Activated naive CD4-positive, alpha-beta T cell treated with Interleukin-2 at 50 U/mL for 16 hours (primary cell): Measurements from ENCODE around the gene DPH7.
"Not testable (repeated sequence)": the region's sequence is repeated elsewhere in the genome, so short reads cannot be mapped to it uniquely, and the experiment has no call there.

Source experiments
- DNase-seq: peaks from one replicate; pipeline ENCODE4 v3.0.0-alpha.2; 2020

DPH7 gene

DNA sequence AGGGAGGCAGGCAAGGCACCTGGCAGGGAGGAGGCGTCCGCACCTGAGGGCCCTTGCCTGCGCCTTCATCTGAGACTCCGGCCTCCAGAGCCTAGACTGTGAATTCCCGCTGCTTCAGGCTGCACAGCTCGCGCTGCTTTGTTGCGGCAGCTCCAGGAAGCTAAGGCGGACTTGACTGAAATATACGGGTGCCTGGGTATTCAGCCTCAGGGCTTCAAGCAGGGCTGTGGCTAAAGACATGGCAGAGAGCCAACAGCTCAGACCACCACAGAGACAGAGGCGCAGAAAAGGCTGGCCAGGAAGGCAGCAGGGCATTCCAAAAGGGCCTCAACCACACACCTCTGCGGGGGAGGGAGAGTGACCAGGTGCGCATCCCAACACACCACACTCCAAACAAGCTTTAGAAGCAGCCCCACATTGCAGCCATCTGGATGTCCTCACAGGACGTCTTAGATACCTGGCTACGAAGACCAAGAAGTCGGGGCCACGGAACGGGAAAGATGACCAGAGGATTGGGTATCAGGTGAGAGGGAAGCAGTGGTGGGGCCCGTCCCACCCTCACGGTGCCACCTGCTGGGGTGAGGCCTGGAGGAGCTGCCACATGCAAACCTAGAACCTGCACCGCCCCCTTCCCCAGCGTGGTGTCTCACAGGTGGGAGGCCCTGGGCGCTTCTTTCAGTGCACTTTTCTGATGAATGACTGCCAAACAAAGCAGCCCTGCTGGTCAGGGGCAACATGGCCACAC is 1.7 kb upstream of the DPH7 start:
- no peak for DNase-seq

GRCh38 chr9:137579259-137579604 is 507 bp upstream of the DPH7 start:
- DNase-seq = no peak

DNA sequence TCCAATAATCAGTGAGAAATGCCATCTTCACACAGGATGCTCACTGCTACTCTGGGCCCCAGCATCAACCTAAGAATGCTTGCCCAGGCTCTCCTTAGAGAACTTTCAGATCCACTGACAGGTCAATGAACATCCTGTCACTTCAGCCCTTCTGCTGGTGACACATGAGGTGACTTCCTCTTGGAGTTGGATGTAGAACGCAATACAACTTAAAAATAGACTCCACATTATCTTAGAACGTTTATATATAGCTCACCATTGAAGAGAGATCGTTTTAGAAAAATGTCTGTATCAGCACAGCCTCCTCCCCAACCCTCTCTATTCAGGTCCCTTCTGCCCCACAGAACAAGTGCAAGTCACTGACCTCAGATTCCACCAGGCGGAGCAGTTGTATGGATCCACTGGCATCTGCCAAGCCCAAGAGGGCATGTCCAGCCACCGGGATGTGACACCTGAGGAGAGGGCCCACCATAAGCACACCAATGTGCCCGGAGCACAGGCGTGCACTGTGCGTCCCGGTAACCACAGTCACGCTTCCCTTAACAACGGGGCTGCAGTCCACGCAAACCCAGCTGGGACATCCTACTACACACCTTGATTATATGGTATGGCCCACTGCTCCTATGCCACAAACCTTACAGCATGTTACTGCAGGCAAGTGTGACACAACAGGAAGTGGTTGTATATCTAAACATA is 2.9 kb downstream of the DPH7 start:
- no peak for DNase-seq

- peak; percentile 27 for DNase-seq
Observed at GRCh38 chr9:137575364-137575715, 3.4 kb downstream of the DPH7 start.

DNA sequence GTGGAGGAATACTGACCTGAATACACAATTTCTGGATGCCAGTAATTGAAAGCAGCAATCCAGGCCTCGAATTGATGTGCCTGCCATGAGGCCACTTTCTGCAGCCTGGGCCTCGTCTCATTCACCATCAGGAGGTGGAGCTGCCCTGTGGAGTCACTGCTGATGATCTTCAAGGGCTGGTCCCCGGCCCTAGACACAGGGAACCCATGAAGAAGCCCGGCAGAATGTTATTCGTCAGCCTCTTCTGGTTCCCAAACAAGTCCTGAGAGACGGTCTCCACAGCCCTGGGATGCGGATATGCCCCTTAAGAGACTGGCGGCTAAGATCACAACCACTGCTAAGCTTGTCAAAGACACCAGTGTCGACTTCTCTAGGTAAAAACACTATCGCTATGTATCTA is 4.5 kb downstream of the DPH7 start:
- DNase-seq = no peak

DNA sequence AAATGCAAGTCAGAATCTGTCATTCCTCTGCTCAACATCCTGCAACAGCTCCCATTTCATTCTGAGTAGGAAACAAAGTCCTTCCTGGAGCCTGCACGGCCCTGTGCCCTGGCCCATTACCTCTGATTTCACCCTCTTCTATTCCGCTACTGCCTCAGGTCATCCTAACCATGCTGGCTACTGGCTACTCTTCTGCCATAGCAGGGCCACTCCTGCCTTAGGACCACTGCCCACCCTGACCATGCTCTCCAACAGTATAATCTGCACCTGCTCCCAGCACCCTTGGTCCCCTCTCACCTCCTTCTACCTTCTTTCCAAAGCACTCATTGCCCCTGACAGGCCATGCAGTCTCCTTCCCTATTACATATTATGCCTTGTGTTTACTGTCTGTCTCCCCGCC is 8.2 kb downstream of the DPH7 start:
- DNase-seq = no peak

GRCh38 chr9:137569609-137570203 is 9.0 kb downstream of the DPH7 start:
- no peak for DNase-seq

DNA sequence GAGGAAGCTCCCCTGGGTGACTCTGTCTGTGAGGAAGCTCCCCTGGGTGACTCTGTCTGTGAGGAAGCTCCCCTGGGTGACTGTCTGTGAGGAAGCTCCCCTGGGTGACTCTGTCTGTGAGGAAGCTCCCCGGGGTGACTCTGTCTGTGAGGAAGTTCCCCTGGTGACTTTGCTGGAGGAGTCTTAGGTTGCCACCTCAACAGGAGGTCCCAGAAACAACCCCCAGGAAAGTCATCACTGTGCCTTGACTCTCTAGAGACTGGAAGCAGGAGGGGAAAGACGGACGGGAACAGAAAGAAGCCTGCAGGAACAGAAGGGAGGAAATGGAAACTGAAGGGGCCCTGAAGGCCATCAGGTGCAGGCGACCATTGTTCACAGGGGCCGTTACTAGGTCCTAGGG is 10.3 kb downstream of the DPH7 start:
- not testable (repeated sequence) for DNase-seq

DNA sequence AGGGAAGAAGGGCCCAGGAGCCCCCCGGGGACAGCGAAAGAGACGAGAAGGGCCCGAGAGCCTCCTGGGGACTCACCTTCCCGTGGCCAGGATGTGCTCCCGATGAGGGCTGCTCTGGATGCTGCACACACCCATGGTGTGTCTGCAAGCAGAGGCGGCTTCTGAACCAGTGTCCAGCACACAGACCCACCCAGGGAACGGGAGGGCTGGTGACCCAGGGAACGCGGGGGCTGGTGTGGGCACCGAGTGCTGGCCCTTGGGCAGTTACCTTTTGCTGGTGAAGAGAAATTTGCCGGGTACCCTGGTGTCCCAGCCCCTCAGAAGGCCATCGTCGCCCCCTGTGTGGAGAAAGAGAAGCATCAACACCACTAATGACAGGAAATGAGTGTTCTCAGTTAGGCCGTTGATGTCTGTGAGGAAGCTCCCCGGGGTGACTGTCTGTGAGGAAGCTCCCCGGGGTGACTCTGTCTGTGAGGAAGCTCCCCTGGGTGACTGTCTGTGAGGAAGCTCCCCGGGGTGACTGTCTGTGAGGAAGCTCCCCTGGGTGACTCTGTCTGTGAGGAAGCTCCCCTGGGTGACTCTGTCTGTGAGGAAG is 13.8 kb downstream of the DPH7 start:
- no peak for DNase-seq

- DNase-seq = no peak
Observed at GRCh38 chr9:137564134-137564533, 14.6 kb downstream of the DPH7 start.

DNA sequence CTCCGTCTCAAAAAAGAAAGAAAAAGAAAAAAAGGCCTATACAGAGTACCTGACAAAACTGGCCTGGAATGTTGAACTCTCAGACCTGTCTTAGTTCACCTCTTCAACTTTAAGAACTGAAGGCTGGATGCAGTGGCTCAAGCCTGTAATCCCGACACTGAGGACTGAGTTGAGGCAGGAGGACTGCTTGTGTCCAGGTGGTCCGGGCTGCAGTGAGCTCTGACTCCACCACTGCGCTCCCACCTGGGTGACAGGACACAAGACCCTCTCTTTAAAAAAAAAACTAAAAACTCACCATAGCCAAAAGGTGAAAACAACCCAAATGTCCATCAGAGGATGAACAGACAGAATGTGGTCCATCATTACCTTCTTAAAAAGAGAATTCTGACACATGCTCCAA is 20.6 kb downstream of the DPH7 start:
- DNase-seq = no peak

DNA sequence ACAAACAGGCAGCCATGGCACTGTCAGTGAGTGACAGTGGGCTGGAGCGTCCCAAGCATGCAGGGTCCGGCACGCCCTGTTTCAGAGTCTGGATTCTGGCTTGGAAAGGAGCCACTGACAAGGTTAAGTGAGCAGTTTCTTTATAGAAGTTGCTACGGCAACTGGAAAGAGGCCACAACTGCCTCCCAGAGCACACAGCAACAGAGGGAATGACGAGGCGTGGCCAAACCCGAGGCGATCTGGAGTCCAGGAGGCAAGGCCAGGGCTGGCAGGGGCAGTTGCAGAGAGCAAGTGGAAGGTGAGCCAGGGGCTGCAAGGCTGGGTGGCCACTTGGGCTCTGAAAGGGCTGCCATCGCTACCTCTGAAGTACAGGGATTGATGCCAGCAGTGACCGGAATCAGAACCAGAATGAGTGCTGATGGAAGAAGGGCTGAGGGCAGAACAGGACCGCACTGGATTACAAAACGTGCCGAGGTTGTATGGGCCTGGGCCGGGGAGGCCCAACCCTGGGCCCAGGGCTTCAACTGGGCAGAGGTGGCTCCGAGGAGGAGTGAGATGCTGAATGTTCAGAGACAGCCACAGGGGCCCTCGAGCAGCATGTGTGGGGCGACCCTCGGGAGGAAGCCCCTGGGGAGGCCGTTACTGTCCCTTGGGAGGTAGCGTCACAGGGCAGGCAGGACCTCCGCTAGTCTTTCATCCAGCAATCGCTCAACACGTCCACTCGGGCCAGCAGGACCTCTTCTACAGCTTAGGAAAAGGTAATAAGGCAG is 22.5 kb downstream of the DPH7 start:
- no peak for DNase-seq

DNA sequence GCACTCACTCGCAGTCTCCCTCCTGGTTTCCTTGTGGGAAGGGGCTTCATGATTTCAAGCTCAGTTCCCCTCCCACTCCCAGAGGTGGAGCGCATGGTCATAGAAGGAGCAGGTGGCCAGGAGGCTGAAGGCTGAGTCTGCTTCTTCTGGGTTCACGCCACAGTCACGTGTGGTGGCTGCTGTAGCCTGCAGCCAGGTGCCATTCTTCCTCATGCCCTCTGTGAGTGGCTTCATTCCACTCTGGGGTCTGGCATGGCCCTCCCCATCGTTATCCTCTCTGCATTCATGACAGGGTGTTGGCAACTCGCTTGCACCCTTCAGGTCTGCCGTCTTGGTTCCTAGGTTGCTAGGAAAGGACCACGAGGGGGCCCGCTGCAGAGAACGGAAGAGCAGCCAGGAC is 23.5 kb downstream of the DPH7 start:
- no peak for DNase-seq

DNA sequence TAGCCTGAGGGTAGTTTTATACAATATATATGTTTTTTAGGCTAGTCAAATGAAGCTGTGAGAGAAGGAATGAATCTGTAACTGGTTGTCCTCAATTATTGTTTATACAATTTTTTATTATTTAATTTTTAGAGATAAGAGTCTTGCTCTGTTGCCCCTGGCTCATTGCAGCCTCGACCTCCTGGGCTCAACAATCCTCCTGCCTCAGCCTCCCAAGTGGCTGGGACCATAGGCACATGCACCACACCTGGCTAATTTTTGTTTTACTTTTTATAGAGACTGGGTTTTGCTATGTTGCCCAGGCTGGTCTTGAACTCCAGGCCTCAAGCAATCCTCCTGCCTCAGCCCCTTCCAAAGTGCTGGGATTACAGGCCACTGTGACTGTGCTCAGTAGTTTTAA is 24.4 kb downstream of the DPH7 start:
- DNase-seq = no peak

DNA sequence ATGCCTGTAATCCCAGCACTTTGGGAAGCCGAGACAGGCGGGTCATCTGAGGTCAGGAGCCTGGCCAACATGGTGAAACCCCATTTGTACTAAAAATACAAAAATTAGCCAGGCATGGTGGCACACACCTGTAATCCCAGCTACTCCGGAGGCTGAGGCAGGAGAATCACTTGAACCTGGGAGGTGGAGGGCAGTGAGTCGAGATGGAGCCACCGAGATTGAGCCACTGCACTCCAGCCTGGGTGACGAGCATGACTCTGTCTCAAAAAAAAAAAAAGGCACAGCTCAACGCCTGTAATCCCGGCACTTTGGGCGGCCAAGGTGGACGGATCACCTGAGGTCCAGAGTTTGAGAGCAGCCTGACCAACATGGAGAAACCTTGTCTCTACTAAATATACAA is 25.1 kb downstream of the DPH7 start:
- not testable (repeated sequence) for DNase-seq

DNA sequence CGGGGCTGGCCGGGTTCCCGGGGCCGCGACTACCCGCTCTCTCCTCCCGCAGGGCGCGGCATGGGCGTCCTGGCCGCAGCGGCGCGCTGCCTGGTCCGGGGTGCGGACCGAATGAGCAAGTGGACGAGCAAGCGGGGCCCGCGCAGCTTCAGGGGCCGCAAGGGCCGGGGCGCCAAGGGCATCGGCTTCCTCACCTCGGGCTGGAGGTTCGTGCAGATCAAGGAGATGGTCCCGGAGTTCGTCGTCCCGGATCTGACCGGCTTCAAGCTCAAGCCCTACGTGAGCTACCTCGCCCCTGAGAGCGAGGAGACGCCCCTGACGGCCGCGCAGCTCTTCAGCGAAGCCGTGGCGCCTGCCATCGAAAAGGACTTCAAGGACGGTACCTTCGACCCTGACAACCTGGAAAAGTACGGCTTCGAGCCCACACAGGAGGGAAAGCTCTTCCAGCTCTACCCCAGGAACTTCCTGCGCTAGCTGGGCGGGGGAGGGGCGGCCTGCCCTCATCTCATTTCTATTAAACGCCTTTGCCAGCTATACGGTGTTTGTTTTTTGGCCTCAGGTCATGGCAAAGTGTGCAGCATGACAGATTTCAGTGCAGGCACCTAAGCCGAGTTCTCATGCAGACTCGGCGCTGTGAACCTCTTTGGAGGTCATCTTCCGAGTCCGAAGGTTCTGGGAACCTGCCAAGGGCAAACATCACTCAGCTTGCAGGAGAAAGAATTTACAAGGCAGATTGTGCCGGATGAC is 26.5 kb downstream of the DPH7 start:
- DNase-seq = peak; percentile 31

GRCh38 chr9:137551264-137552021 is 27.3 kb downstream of the DPH7 start, which contains the start of gene MRPL41:
Gene MRPL41, plus strand, starts transcription at chr9:137551879. Its CDS starts 203 bp downstream, at chr9:137552082.
- DNase-seq = peak; percentile 90

DNA sequence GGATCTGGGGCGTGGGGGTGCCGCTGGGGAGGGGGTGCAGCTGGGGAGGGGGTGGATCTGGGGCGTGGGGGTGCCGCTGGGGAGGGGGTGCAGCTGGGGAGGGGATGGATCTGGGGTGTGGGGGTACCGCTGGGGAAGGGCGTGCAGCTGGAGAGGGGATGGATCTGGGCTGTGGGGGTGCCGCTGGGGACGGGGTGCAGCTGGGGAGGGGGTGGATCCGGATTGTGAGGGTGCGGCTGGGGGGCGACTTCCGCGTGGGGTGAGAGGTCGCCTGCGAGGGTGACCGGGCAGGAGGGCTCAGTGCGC is 27.8 kb downstream of the DPH7 start:
- not testable (repeated sequence) for DNase-seq

DNA sequence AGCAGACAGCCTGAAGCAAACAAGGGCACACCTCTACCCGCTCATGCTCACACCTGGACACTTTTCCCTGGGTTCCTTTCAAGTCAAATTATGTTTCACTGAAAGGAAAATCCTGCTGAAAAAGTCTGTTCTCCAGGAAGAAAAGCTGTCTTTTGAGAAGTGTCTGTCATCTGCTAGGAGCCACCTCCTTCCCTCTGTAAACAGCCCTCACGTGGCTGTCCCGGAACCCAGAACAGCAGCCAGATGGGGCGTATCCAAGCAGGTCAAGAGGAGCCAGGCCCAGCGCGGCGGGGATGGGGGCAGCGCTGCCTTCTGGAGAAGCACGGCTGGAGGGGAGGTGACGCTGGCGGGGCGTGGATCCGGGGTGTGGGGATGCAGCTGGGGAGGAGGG is 28.5 kb downstream of the DPH7 start, which contains the start of gene PNPLA7:
Gene PNPLA7 (minus strand): TSS at position 172 of the 391 bp plus-strand sequence. CDS start 205 bp downstream, outside the sequence.
- peak; percentile 50 for DNase-seq

DNA sequence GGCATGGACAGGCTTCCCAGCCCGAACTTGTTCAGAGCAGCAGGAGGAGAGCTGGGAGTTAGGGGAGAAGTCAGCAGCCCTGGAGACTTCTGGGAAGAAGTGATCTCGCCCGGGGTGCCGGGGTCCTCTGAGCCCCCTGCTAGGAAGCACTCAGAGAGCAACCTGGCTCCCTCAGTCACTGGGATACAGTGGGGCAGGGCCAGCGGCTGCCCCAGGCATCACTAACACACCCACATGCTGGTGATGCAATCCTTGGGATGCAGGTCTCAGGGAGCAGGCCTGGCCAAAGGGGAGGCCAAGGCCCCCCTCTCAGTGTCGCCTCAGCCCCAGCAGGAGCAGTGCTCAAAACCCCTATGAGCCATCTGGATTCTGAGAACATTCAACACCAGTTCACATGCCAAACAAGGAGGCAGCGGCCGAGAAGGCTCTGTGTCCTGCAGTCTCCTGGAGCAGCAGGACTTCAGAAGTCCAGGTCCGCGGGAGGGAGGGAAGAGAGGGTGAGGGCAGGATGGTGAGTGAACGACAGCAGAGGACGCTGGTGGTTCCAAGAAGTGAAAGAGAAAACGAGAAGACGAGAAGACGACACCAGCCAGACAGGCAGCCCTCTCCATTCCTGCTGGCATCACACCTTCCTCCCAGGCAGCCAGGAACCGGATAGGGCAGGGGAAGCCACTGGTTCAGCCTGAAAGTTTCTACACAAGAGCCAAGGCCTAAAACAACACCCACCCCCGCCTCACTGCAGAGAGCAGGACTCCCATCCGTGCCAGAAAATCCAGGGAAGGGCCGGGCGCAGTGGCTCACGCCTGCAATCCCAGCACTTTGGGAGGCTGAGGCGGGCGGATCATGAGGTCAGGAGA is 30.8 kb downstream of the DPH7 start:
- DNase-seq = no peak

DNA sequence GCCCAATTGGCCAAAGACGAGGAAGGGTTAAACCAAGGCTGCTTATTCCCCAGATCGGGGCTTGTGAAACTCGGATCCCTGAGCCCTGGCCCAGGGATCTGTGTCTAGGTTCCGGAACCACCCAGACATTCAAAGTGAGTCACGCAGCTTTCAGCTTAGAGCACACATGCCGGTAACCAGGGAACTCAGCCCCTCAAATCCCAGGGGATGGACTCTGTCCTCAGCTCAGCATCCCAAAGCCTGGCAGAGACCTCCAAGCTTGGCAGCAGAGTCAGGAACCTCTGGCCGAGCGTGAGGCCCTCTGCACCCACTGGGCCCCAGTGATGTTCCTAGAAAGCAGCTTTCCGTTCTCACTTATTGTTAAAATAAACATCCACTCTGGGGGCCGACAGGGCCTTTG is 33.6 kb downstream of the DPH7 start:
- DNase-seq = no peak
